ENCODE measurements around the gene SMG5.

The SMG5 gene

GRCh38 chr1:156203331-156203730, 79.3 kb downstream of the SMG5 start:
- DNase-seq, result no peak

GRCh38 chr1:156200044-156200443, 82.6 kb downstream of the SMG5 start:
- no peak for DNase-seq
